Heart right ventricle (tissue), 16 donors: Measurements from ENCODE around the gene STEAP2. TPM values are rescaled to one million over a fixed set of nuclear protein-coding genes. Genes with fewer than 3 reads are reported as not detected.
A peak's percentile ranks its signal among the peaks of the same experiment; 100 is the strongest.
"Not testable (repeated sequence)": the region's sequence is repeated elsewhere in the genome, so short reads cannot be mapped to it uniquely, and the experiment has no call there.

Source experiments
- ATAC-seq, 8 donors: fragments of 200-7000 bp; cut with Tn5 transposase; one replicate each; pipeline ENCODE4 v1.9.1; 2020; ENCODE audit warnings: mild to moderate bottlenecking in 8 of 8, moderate library complexity in 8 of 8, moderate number of reproducible peaks in 1 of 8
- DNase-seq, 2 donors: peaks; one replicate each; pipeline ENCODE4 v3.0.0-alpha.2; 2020
- H3K27ac ChIP-seq, 10 donors: fragments of 200-600 bp; sonication (generic) in 2 of 10; one replicate each; pipeline versions ENCODE4 v1.5.0 to v1.8.0; 2020 to 2022; ENCODE audit warnings: mild to moderate bottlenecking in 3 of 10
- H3K27me3 ChIP-seq, 7 donors: fragments of 200-600 bp; one replicate each; pipeline ENCODE4 v1.8.0; 2021 to 2022; ENCODE audit warnings: mild to moderate bottlenecking in 2 of 7
- H3K36me3 ChIP-seq, 9 donors: fragments of 200-600 bp; sonication (generic) in 1 of 9; one replicate each; pipeline versions ENCODE4 v1.5.0 to v1.8.0; 2020 to 2022; ENCODE audit warnings: mild to moderate bottlenecking in 2 of 9
- H3K4me1 ChIP-seq, 9 donors: fragments of 200-600 bp; sonication (generic) in 1 of 9; one replicate each; pipeline versions ENCODE4 v1.5.0 to v1.8.0; 2020 to 2022; ENCODE audit warnings: mild to moderate bottlenecking in 4 of 9
- H3K4me3 ChIP-seq, 10 donors: fragments of 200-600 bp; sonication (generic) in 2 of 10; one replicate each; pipeline versions ENCODE4 v1.5.0 to v1.8.0; 2020 to 2022; ENCODE audit warnings: mild to moderate bottlenecking in 7 of 10, moderate library complexity in 2 of 10
- H3K9me3 ChIP-seq, 11 donors: fragments of 200-600 bp in 10 of 11; sonication (generic) in 2 of 11; one replicate each; pipeline versions ENCODE4 v1.5.0 to v1.8.0; 2013 to 2022; ENCODE audit warnings: mild to moderate bottlenecking in 2 of 11, control low read depth in 1 of 11, moderate library complexity in 1 of 11
- CTCF ChIP-seq, 9 donors: fragments of 200-600 bp; sonication (generic) in 2 of 9; IDR thresholded peaks; one replicate each; pipeline versions ENCODE4 v1.5.0 to v1.8.0; 2021 to 2022; ENCODE audit warnings: antibody characterized with exemption in 9 of 9, mild to moderate bottlenecking in 5 of 9, moderate library complexity in 1 of 9
- WGBS, 2 donors: extraction: QIAGEN DNeasy Blood & Tissue Kit; methylation state at CpG; one replicate each; pipeline ENCODE4 v1.1.7; 2013; ENCODE audit warnings: inconsistent platforms in 1 of 2; 5-methylcytosine and 5-hydroxymethylcytosine counted together
- intact Hi-C, 10 donors: fragments of 100-400 bp; cut with DNase I; formaldehyde crosslinking; loops; one replicate each; pipeline versions ENCODE4 v1.11.1 to v1.14.2; 2022
- polyA plus RNA-seq, 2 donors: library from polyadenylated mRNA; stranded (reverse); fragments of 200-250 nt; gene quantifications; one replicate each; pipeline ENCODE4 v1.2.3, GENCODE V29; 2013
- total RNA-seq, 10 donors: library from RNA; stranded (reverse); fragmentation: NEBNext Ultra II Directional in 3 of 10; extraction: Animal tissue kit (Norgen Biotek cat#: 25700) in 3 of 10; gene quantifications; one replicate each; pipeline versions ENCODE4 v1.2.1 to v1.2.4, GENCODE V29; 2021 to 2023
- donor health status: Arrhythmogenic right ventricular cardiomyopathy.
- donor health status: ischemic (EF 13 %, LVEDD 7.1; RV severe dilation, severe dysfunction).
- donor health status: healthy with polysubstance abuse.
- donor health status: DM: no; HTN: yes; CAD: no.
- donor health status: DM: no; HTN: no; CAD: no.
- donor health status: ischemic (EF 25% LVEDD 6.9; RV normal size, moderate dysfunction).
- donor health status: ischemic (EF 25% LVEDD 5.7; RV mildly dilated, moderate dysfunction).
- donor health status: healthy.
- donor health status: DM: yes; HTN: yes; CAD: no.
- donor health status: Ischemic cardiomyopathy.
- donor health status: ischemic (EF 35%, LVEDD 5.7; RV mildly dilated, moderate dysfunction).
- donor health status: nonischemic (EF 11% LVEDD 7.7; RV severe dilation, severe dysfunction).
- donor health status: DM: yes; HTN: yes; CAD: no.
- donor health status: PGD.
- donor health status: ischemic (EF 29% LVEDD 5.4; RV normal size, mild dysfunction).
- donor health status: nonischemic (EF 23%, LVEDD 6.1; RV moderate dilation, normal function).

STEAP2 gene
- total and polyA plus RNA-seq, 12 donors, result 1.4 to 12.8 (median 6.6) TPM

- peak overlapping the region in 1 of 10 donors; percentile 73 for H3K27ac ChIP-seq
- WGBS, 2 donors, result 55 to 57% methylated on average over 3 of the region's 3 CpGs
- H3K27me3 ChIP-seq, result peaks cover 0 to 9% (median 0%) of the 10 kb centered on the region in 7 donors
Measured at GRCh38 chr7:90250601-90251303, 39.2 kb downstream of the STEAP2 start.

GRCh38 chr7:90251304-90251635 is 39.7 kb downstream of the STEAP2 start:
- H3K36me3 ChIP-seq, result no peaks in the 10 kb centered on the region
- intact Hi-C loops, result loop anchor here in 2 of 10 donors (10.0 kb wide), 2 partner anchors 86 to 96 kb away; partner anchors contain the start of gene STEAP1 (in 1 of the 2)
- no peak for TF ChIP-seq CTCF (IDR thresholded peaks at IDR 0.05)
- WGBS, 2 donors, result 75% methylated on average over 1 of the region's 1 CpG
- H3K9me3 ChIP-seq, result peaks cover 0 to 5% (median 0%) of the 10 kb centered on the region in 11 donors
- peaks cover 0 to 13% (median 2%) of the 10 kb centered on the region in 9 donors for H3K4me1 ChIP-seq
- ATAC-seq (no peak), DNase-seq (no peak)
- H3K27me3 ChIP-seq, result peaks cover 0 to 4% (median 0%) of the 10 kb centered on the region in 7 donors
- peak overlapping the region in 1 of 10 donors; percentile 73 for H3K27ac ChIP-seq
- no peak overlapping the region for H3K4me3 ChIP-seq

More at GRCh38 chr7:90250601-90251303, 39.2 kb downstream of the STEAP2 start:
- no peak for TF ChIP-seq CTCF (IDR thresholded peaks at IDR 0.05)
- Histone ChIP-seq H3K36me3 (no peaks in the 10 kb centered on the region), H3K4me3 (no peak overlapping the region), H3K9me3 (peaks cover 0 to under 1% (median 0%) of the 10 kb centered on the region in 11 donors), H3K4me1 (peaks cover 0 to 18% (median 7%) of the 10 kb centered on the region in 9 donors)
- intact Hi-C loops, result loop anchor here in 2 of 10 donors (10.0 kb wide), 2 partner anchors 86 to 96 kb away; partner anchors contain the start of gene STEAP1 (in 1 of the 2)
- DNase-seq (no peak), ATAC-seq (peak in 1 of 8 donors; percentile 39)

- not testable (repeated sequence) for H3K4me3 ChIP-seq, H3K36me3 ChIP-seq, DNase-seq, H3K27me3 ChIP-seq, H3K9me3 ChIP-seq, ATAC-seq, H3K27ac ChIP-seq, H3K4me1 ChIP-seq
- intact Hi-C loops, result loop anchor here in 2 of 10 donors (10.0 kb wide), 2 partner anchors 91 to 101 kb away; partner anchors contain the start of gene STEAP1 (in 1 of the 2)
- WGBS, 2 donors, result 94 to 96% methylated on average over 5 of the region's 5 CpGs
Measured at GRCh38 chr7:90256011-90256410, 44.5 kb downstream of the STEAP2 start.

GRCh38 chr7:90256778-90257177 is 45.2 kb downstream of the STEAP2 start:
- intact Hi-C loops, result loop anchor here in 2 of 10 donors (10.0 kb wide), 2 partner anchors 92 to 102 kb away; partner anchors contain the start of gene STEAP1 (in 1 of the 2)
- no peak for TF ChIP-seq CTCF (IDR thresholded peaks at IDR 0.05)
- ATAC-seq (peak in 1 of 8 donors; percentile 25), DNase-seq (no peak)
- Histone ChIP-seq H3K4me1 (no peaks in the 10 kb centered on the region), H3K9me3 (peaks cover 0 to 5% (median 0%) of the 10 kb centered on the region in 11 donors), H3K4me3 (no peak overlapping the region), H3K36me3 (no peaks in the 10 kb centered on the region), H3K27me3 (no peaks in the 10 kb centered on the region), H3K27ac (no peak overlapping the region)
- 70 to 79% methylated on average over 1 of the region's 1 CpG for WGBS, 2 donors

GRCh38 chr7:90261441-90261840 is 49.9 kb downstream of the STEAP2 start:
- Histone ChIP-seq H3K4me3 (no peak overlapping the region), H3K27ac (no peak overlapping the region), H3K9me3 (no peaks in the 10 kb centered on the region), H3K27me3 (no peaks in the 10 kb centered on the region), H3K36me3 (no peaks in the 10 kb centered on the region), H3K4me1 (peaks cover 0 to 10% (median 0%) of the 10 kb centered on the region in 9 donors)
- no peak for TF ChIP-seq CTCF (IDR thresholded peaks at IDR 0.05)
- DNase-seq, result no peak
- ATAC-seq, result no peak
- intact Hi-C loops, result loop anchor here in 5 of 10 donors (10.0 kb wide), 3 partner anchors 87 to 107 kb away; partner anchors contain the start of gene STEAP1 (in 3 of the 5)
